ENCODE measurements around the gene AZIN2.
A peak's percentile ranks its signal among the peaks of the same experiment; 100 is the strongest.
"Not testable (repeated sequence)": the region's sequence is repeated elsewhere in the genome, so short reads cannot be mapped to it uniquely, and the experiment has no call there.

Gene AZIN2

GRCh38 chr1:33080885-33081553, at the start of gene AZIN2:
AZIN2 (plus strand) TSS chr1:33081153; CDS start chr1:33082250, 1,097 bp downstream.
- DNase-seq (ENCODE audit: low read depth in 1 of 2, low spot score in 1 of 2), result peak; percentile 95 to 98

- DNase-seq (ENCODE audit: low read depth in 1 of 2, low spot score in 1 of 2), result no peak
Measured at GRCh38 chr1:33031506-33031905, 49.4 kb upstream of the AZIN2 start.

GRCh38 chr1:33032126-33032869, 48.7 kb upstream of the AZIN2 start:
- DNase-seq (ENCODE audit: low read depth in 1 of 2, low spot score in 1 of 2), result no peak

DNA sequence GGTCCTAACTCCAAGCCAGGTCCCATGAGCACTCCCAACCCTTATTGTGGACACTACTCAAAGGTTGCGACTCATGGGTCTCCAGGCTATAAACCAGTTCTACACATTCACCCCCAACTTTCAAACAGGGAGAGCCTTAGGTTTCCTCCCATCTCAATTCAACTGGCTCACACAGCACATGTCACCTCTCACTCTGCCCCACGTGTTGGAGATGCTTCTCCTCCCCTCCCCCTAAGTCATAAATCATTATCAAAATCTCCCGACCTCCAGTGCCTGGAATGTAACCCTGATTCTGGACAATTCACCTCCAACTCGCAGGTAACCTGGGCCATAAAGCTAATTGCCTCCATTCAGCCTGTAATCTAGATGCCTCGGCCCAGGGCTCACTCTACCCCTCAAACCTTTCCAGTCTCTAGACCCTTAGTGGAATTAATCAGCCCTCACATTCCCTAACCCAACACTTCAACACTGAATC, 44.9 kb upstream of the AZIN2 start:
- DNase-seq (ENCODE audit: low read depth in 1 of 2, low spot score in 1 of 2), result no peak

GRCh38 chr1:33036526-33037503, 44.1 kb upstream of the AZIN2 start, which contains the start of gene AK2:
AK2 (minus strand) TSS chr1:33036883; CDS start chr1:33036828, 55 bp downstream.
- DNase-seq (ENCODE audit: low read depth in 1 of 2, low spot score in 1 of 2), result peak; percentile 78 to 85

DNA sequence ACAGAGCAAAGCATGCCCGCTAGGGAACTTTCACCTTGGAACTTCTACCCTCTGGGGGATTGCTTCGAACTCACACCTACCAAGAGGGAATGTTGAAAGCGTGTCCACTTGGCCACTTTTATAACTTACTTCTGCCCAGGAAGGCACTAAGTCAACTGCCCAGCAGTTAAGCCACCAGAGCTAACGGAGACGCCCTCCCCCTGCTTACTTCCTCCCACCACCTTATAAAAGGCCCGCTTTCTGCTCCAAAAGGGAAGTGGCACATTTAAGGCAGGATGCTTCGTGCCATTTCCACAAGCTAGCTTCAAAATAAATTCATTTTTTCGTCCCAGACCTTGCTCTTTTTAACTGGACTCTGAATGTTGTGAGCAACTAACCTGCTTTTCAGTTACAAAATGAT, 41.1 kb upstream of the AZIN2 start:
- no peak for DNase-seq (ENCODE audit: low read depth in 1 of 2, low spot score in 1 of 2)

DNA sequence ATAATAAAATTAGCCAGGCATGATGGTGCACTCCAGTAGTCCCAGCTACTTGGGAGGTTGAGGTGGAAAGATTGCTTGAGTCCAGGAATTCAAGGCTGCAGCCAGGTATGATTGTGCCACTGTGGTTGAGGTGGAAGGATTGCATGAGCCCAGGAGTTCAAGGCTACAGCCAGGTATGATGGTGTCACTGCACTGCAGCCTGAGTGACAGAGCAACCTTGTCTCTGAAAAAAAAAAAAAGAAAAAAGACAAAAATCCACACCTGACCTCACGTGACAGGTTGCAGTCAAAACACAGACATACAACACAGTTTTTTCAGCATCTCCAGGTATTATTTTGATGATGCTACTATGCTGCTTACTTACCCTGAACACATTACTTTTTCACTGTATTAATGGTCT, 39.9 kb upstream of the AZIN2 start:
- no peak for DNase-seq (ENCODE audit: low read depth in 1 of 2, low spot score in 1 of 2)

- no peak for DNase-seq (ENCODE audit: low read depth in 1 of 2, low spot score in 1 of 2)
Measured at GRCh38 chr1:33042831-33043230, 38.1 kb upstream of the AZIN2 start.

DNA sequence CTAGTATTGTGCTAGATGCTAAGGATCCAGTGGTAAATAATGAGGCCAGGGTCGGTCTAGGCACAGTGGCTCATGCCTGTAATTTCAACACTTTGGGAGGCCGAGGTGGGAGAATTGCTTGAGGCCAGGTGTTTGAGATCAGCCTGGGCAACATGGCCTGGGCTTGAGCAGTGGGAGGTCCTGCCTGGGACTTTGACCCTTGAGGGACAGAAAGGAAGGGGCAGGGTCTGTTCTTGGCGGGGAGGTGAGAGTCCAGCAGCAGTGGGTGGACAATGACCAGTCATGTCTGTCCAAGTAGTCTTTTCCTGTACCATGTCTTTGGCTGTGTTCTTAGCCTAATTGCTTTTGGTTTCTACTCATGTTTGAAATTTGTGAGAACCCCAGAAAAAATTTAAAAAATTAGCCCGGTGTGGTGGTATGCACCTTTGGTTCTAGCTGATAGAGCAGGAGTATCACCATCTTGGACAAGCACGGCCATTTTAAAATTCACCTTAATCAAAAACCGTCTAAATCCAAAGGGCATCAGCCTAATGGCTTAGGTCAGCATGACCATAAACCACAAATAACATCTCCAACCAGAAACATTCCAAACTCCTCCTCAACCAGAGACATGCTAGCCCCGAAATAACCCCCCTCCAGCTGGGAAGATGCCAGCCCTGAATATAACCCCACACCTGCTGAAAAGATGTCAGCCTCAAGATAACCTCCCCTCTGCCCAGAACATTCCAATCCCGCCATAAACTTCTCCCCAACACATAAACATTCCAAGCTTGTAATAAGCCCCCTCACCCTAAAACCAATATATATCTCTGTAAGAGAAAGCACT, 37.5 kb upstream of the AZIN2 start:
- no peak for DNase-seq (ENCODE audit: low read depth in 1 of 2, low spot score in 1 of 2)

DNA sequence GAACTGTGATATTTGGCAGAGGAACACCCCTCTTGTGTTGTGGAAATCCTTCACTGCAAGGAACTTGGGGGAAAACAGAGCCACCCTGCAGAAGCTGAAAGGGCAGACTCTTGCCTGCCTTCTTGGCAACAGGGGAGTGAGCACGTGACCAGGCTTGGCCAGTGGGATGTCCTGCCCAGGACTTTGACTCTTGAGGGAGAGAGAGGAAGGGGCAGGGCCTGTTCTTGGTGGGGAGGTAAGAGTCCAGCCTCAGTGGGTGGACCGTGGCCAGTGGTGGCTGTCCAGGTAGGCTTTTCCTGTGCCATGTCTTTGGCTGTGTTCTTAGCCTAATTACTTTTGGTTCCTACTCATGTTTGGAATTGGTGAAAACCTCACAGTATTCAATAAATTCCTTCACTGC, 35.7 kb upstream of the AZIN2 start:
- DNase-seq (ENCODE audit: low read depth in 1 of 2, low spot score in 1 of 2), result no peak

- no peak for DNase-seq (ENCODE audit: low read depth in 1 of 2, low spot score in 1 of 2)
Measured at GRCh38 chr1:33045814-33046213, 35.1 kb upstream of the AZIN2 start.

DNA sequence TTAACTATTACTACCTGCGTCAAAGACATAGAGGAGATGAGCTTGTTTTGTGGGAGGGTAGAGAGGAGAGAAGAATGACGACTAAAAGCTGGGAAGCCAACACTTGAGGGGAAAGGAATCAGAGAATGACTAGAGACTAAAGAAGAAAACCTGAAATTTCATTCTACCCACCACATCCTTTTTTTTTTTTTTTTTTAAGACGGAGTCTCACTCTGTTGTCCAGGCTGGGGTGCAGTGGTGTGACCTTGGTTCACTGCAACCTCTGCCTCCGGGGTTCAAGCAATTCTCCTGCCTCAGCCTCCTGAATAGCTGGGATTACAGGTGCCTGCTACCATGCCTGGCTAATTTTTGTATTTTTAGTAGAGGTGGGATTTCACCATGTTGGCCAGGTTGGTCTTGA, 34.7 kb upstream of the AZIN2 start:
- DNase-seq (ENCODE audit: low read depth in 1 of 2, low spot score in 1 of 2), result not testable (repeated sequence)

DNA sequence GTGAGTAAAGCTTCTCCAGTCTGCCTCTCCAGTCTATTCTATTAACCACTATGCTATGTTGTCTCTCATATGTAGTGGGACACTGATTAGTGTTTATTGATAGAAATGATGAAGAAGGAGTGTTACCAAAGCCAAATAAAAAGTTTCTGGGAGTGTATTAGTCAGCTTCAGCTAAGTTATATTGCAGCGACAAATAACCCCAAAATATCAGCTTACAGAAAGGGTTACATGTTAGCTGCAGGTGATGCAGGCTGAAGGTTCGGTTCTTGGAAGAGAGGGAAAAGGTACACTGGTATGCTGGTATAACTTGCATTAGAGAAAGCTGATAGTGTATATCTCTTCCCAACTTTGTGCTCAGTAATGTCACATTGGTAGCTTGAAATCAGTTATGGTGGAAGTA, 33.7 kb upstream of the AZIN2 start:
- DNase-seq (ENCODE audit: low read depth in 1 of 2, low spot score in 1 of 2), result no peak

DNA sequence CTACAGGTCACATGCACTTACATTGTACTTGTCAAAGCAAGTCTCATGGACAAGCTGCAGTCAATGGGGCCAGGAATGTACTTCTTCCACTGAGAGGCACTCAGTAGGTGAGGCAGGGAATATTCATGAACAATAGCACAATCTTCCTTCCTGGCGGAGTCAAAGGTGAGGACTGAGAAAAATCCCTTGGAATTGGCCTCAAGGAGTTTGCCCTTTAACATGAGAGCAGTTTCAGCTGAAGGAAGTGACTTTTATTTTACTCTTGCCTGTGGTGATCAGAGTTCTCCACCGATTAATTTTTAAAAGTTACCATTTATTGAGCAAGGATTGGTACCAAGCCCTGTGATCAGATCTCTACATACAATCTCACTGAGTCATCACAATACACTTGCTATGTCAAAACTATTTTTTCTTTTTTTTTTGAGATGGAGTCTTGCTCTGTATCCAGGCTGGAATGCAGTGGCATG, 33.1 kb upstream of the AZIN2 start:
- no peak for DNase-seq (ENCODE audit: low read depth in 1 of 2, low spot score in 1 of 2)

DNA sequence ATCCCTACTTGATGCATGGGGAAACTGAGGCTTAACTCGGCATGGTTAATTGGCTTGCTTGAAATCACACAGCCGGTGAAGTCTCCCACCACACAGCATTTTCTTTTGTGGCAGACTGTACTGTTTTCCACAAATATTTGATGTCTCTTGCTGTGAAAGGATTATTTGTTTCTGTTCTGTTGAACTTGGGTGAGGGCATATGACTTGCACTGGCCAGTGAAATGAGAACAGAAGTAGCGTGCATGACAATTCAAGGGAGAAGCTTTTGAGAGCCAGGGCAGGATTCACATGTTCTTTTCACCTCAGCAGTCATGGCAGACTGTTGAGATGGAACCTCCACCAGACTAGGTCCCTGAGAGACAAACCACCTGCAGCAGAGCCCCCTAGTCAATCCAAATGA, 32.5 kb upstream of the AZIN2 start:
- no peak for DNase-seq (ENCODE audit: low read depth in 1 of 2, low spot score in 1 of 2)

- DNase-seq (ENCODE audit: low read depth in 1 of 2, low spot score in 1 of 2), result no peak
Measured at GRCh38 chr1:33049371-33049770, 31.6 kb upstream of the AZIN2 start.

GRCh38 chr1:33050221-33051076, 30.5 kb upstream of the AZIN2 start:
- no peak for DNase-seq (ENCODE audit: low read depth in 1 of 2, low spot score in 1 of 2)

- no peak for DNase-seq (ENCODE audit: low read depth in 1 of 2, low spot score in 1 of 2)
Measured at GRCh38 chr1:33055210-33056008, 25.5 kb upstream of the AZIN2 start.

DNA sequence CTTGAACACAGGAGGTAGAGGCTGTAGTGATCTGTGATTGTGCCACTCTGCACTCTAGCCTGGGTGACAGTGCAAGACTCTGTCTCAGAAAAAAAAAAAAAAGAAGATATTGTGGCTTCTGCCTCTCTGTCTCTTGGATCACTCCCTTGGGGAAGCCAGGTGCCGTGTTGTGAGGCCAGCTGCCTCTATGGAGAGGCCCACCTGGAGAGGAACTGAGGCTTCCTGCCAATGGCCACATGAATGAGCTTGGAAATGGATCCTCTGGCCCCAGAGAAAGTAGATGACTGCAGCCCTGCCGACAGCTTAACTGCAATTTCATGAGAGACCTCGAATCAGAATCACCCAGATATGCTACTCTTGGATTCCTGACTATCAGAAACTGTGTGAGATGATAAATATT, 24.5 kb upstream of the AZIN2 start:
- DNase-seq (ENCODE audit: low read depth in 1 of 2, low spot score in 1 of 2), result no peak

All from stimulated activated CD4-positive, alpha-beta T cell treated with anti-CD3 and anti-CD28 coated beads, Interleukin-15, amount 100 ng/mL, for 1 hour (primary cell).